ENCODE measurements around the gene STK11IP. TPM values are rescaled to one million over a fixed set of nuclear protein-coding genes. Genes with fewer than 3 reads are reported as not detected.

The STK11IP gene
- total RNA-seq, 2 experiments from 2014 or later: 23.5 to 26.1 TPM

DNA sequence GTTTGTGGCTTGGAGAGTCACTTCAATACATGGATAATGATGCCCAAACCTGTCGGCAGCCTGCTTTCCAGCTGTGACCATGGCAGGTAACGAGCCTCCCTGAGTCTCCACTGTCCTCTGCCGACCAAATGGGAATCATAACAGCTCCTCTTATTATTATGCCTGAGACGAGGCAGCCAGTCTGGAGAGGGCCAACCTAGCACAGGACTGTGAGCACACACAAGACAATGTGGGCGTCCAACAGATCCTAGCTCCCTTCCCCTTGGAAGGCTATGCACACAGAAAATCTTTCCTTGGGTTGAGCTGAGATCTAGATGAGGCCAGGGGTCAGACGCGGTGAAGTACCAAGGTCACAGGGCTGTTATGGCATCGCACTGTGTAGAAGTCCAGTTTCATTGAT lies 28.9 kb downstream of the STK11IP start:
- H3K4me1 Mint-ChIP-seq: peaks cover 3% of the 10 kb centered on the region
- intact Hi-C loops (cut with DNase I, micrococcal nuclease): no loop called here
- H3K4me3 Mint-ChIP-seq: peak overlapping the region; percentile 53
- CTCF ChIA-PET: interaction anchor here (0.5 to 1.1 kb wide), 4 partner anchors 15 to 186 kb away, joined by 3 to 6 read pairs (median 3); no protein-coding TSS in a partner anchor
- peaks cover 19% of the 10 kb centered on the region for H3K27me3 Mint-ChIP-seq
- H3K9me3 Mint-ChIP-seq (ENCODE audit: low read depth): no peaks in the 10 kb centered on the region
- H3K27ac Mint-ChIP-seq: no peak overlapping the region
- POLR2A ChIA-PET: no interaction called here
- ATAC-seq: no peak
- H3K36me3 Mint-ChIP-seq (ENCODE audit: low read depth): no peaks in the 10 kb centered on the region
- DNase-seq: no peak

DNA sequence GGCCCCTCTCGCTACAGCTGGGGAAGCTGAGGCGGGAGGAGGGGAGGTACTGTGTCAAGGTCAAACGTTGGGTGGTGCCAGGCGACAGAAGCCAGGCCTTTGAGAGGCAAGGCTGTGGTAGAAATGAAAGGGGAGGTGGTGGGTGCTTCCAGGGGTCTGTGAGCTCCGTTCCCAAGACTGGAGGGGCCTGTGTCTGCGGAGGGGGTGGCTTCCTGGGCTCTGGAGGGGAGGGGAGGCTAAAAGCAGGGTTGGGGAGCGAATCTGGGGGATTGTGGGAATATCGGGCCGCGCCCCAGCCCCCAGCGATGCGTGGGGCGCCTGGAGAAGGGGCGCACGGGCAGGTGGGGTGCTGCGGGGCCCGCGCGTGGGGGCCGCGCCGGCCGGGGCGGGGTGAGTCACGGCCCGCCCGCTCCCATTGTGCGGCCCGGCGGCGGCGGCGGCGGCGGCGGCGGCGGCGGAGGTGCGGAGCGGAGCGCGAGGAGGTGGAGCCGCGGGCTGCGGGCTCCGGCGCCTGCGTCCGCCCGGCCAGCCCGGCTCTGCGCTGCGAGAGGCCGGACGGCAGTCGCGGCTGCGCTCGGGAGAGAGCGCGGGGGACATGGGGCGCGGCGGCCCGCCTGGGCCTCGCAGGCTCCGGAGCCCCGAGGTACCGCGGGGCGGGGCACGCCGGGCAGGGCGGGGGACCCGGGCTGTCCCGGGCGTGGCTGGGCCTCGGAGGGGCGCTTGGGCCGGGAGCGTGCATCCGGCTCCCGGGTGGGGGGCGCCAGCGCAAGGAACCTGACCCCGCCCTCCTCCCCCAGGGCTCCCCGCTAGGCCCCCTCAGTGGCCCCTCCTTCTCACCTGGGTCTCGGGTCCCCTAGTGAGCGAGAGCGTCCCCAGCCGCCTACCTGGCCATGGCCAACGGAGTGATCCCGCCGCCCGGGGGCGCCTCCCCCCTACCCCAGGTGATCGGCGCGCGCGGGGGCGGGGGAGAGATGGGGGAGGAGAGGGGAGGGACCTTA lies 29.7 kb downstream of the STK11IP start, which contains the start of gene SLC4A3:
SLC4A3 (plus strand) TSS at position 528 of the 998 bp plus-strand sequence; CDS start at position 891, 363 bp downstream.
- Mint-ChIP-seq H3K4me3 (peak within 1 kb of the TSS; percentile 53), H3K36me3 (ENCODE audit: low read depth) (no peaks in the 10 kb centered on the region), H3K4me1 (peaks cover 3% of the 10 kb centered on the region), H3K27ac (no peak within 1 kb of the TSS), H3K9me3 (ENCODE audit: low read depth) (no peaks in the 10 kb centered on the region), H3K27me3 (peaks cover 19% of the 10 kb centered on the region)
- intact Hi-C loops (cut with DNase I, micrococcal nuclease): no loop called here
- CTCF ChIA-PET: interaction anchor here (0.5 to 0.8 kb wide), 2 partner anchors 68 to 187 kb away, joined by 3 read pairs; no protein-coding TSS in a partner anchor
- ATAC-seq (peak; percentile 64), DNase-seq (no peak)
- POLR2A ChIA-PET: no interaction called here

GRCh38 chr2:219628235-219628985 lies 30.8 kb downstream of the STK11IP start:
- H3K9me3 Mint-ChIP-seq (ENCODE audit: low read depth): no peaks in the 10 kb centered on the region
- DNase-seq (no peak), ATAC-seq (no peak)
- intact Hi-C loops (cut with DNase I, micrococcal nuclease): no loop called here
- ChIA-PET CTCF (no interaction called here), POLR2A (no interaction called here)
- H3K4me1 Mint-ChIP-seq: peaks cover 3% of the 10 kb centered on the region
- no peak overlapping the region for H3K27ac Mint-ChIP-seq
- H3K4me3 Mint-ChIP-seq: peak overlapping the region; percentile 8
- no peaks in the 10 kb centered on the region for H3K36me3 Mint-ChIP-seq (ENCODE audit: low read depth)
- peaks cover 17% of the 10 kb centered on the region for H3K27me3 Mint-ChIP-seq

DNA sequence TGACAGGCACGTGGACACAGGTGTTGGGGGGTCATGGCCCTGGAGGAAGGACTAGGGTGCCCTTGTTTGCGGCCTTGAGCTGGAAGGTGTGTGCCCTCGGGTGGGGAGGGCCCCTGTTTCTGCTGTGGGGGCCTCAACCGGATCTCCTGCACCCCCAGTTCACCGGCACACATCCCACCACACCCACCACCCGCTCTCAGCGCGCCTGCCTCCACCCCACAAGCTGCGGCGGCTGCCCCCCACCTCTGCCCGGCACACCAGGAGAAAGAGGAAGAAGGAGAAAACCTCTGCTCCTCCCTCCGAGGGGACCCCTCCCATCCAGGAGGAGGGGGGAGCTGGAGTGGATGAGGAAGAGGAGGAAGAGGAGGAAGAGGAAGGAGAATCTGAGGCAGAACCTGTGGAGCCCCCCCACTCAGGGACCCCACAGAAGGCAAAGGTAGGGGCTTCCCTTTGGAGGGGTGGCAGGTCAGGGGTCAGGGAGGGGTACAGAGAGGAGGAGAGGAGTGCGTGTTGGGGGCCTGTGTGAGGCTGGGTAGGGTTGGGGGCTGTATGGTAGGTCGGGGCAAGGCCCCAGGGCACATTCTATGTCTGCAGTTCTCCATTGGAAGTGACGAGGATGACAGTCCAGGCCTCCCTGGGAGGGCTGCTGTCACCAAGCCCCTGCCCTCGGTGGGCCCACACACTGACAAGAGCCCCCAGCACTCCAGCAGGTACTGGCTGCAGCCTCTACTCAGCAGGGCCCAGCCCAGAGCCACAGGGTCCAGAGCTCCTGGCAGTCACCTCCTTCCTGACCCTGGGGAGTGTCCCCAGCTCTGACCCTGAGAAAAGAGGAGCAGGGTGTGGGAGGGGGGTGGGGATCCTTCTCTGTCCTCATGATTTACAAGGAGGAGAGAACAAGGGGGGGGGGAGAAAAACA lies 31.6 kb downstream of the STK11IP start:
- H3K27me3 Mint-ChIP-seq: peaks cover 17% of the 10 kb centered on the region
- H3K9me3 Mint-ChIP-seq (ENCODE audit: low read depth): no peaks in the 10 kb centered on the region
- ATAC-seq (no peak), DNase-seq (no peak)
- POLR2A ChIA-PET: no interaction called here
- no peaks in the 10 kb centered on the region for H3K36me3 Mint-ChIP-seq (ENCODE audit: low read depth)
- no peak overlapping the region for H3K27ac Mint-ChIP-seq
- CTCF ChIA-PET: interaction anchor here (1.3 kb wide), 1 partner anchor 14 kb away, joined by 4 read pairs; no protein-coding TSS in a partner anchor
- peaks cover 3% of the 10 kb centered on the region for H3K4me1 Mint-ChIP-seq
- H3K4me3 Mint-ChIP-seq: no peak overlapping the region
- intact Hi-C loops (cut with DNase I, micrococcal nuclease): no loop called here

DNA sequence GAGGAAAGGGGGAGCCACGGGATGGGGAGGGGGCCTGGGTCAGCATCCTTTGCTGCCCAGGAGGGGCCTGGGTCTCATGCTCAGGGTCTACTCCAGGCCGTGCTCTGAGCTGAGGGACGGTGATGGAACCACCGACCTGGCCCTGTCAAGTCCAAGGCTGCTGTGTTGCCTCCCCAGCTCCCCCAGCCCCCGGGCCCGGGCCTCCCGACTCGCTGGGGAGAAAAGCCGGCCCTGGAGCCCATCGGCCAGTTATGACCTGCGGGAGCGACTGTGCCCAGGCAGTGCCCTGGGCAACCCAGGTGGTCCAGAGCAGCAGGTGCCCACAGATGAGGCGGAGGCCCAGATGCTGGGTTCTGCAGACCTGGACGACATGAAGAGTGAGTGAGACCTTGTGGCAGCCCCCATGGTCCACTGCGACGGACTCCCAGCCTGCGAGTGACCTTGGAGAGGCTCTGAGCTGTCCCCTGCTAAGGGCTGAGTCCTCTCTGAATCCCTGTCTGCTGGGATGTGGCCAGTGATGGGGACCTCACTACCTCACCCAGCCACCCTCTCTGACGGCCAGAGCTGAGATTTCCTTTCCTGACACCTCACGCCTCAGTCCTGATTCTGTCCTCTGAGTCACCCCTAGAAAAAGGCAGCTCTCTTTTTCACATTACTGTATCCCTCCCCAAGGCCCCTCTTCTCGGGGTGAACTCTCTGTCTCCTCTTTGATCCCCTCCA lies 32.5 kb downstream of the STK11IP start:
- ATAC-seq: no peak
- Mint-ChIP-seq H3K4me1 (peaks cover 3% of the 10 kb centered on the region), H3K27me3 (peaks cover 17% of the 10 kb centered on the region), H3K9me3 (ENCODE audit: low read depth) (no peaks in the 10 kb centered on the region), H3K4me3 (no peak overlapping the region), H3K36me3 (ENCODE audit: low read depth) (no peaks in the 10 kb centered on the region), H3K27ac (no peak overlapping the region)
- DNase-seq: no peak
- ChIA-PET CTCF (interaction anchor here (0.5 to 1.3 kb wide), 3 partner anchors 13 to 220 kb away, joined by 3 to 4 read pairs (median 3); no protein-coding TSS in a partner anchor), POLR2A (no interaction called here)
- intact Hi-C loops (cut with DNase I, micrococcal nuclease): no loop called here

DNA sequence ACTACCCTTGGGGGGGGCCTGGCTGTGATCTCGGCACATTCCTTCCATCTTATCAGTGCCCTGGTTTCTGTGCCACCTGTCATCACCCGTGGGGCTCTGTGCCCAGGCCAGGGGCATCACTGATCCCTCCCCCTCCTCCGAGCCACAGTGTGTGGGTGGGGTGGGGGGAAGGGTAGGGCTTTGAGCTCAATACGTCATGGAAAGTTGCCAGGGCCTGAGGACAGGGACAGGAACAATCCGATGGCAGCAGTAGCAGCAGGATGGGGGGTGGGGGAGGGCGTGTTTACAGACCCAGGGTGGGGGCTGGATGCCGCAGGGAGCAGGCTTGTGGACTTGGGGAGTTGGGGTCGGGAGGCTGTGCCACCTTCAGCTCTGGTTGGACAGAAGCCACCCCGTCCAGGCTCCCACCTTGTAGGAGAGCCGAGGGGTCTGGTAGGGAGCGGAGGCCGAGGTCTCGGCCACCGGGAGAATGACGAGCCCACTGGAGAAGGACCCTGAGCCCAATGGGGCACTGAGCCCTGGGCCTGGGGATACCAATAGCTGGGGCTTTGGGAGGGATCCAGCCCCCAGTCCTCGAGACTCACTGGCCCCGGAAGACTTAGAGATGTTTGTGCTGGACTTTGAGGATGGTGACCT lies 33.2 kb downstream of the STK11IP start:
- no peaks in the 10 kb centered on the region for H3K9me3 Mint-ChIP-seq (ENCODE audit: low read depth)
- peaks cover 17% of the 10 kb centered on the region for H3K27me3 Mint-ChIP-seq
- ATAC-seq (no peak), DNase-seq (no peak)
- ChIA-PET POLR2A (no interaction called here), CTCF (interaction anchor here (0.6 to 1.7 kb wide), 4 partner anchors 11 to 220 kb away, joined by 3 to 6 read pairs (median 4); no protein-coding TSS in a partner anchor)
- H3K36me3 Mint-ChIP-seq (ENCODE audit: low read depth): no peaks in the 10 kb centered on the region
- no peak overlapping the region for H3K27ac Mint-ChIP-seq
- no peak overlapping the region for H3K4me3 Mint-ChIP-seq
- peaks cover 3% of the 10 kb centered on the region for H3K4me1 Mint-ChIP-seq
- intact Hi-C loops (cut with DNase I, micrococcal nuclease): no loop called here

DNA sequence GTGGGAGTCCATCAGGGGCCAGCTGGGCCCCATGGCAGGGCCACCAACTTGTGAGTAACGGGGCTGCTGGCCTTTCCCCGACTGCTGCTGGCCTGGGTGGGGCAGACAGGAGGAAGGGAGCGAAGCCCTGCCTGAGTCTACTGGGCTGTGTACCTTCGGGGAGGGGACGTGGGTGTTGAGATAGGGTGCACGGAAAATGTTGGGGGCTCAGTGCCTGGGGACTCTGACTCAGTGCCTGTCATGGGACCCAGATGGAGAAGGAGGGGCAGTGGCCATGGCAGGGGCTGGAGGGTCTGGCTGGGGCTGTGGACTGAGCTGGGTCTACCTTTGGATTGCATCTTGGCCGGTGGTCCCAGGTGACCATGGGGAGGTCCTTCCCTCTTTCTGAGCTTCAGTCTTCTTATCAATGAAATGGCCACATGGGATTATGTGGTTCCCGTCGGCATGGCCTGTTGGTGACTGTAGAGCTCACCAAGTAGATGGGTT lies 33.8 kb downstream of the STK11IP start:
- Mint-ChIP-seq H3K27ac (no peak overlapping the region), H3K36me3 (ENCODE audit: low read depth) (no peaks in the 10 kb centered on the region), H3K9me3 (ENCODE audit: low read depth) (no peaks in the 10 kb centered on the region), H3K27me3 (peaks cover 16% of the 10 kb centered on the region), H3K4me1 (peaks cover 3% of the 10 kb centered on the region), H3K4me3 (no peak overlapping the region)
- ChIA-PET CTCF (interaction anchor here (0.6 to 1.7 kb wide), 2 partner anchors 10 to 17 kb away, joined by 3 to 6 read pairs; no protein-coding TSS in a partner anchor), POLR2A (no interaction called here)
- intact Hi-C loops (cut with DNase I, micrococcal nuclease): no loop called here
- DNase-seq (no peak), ATAC-seq (no peak)

DNA sequence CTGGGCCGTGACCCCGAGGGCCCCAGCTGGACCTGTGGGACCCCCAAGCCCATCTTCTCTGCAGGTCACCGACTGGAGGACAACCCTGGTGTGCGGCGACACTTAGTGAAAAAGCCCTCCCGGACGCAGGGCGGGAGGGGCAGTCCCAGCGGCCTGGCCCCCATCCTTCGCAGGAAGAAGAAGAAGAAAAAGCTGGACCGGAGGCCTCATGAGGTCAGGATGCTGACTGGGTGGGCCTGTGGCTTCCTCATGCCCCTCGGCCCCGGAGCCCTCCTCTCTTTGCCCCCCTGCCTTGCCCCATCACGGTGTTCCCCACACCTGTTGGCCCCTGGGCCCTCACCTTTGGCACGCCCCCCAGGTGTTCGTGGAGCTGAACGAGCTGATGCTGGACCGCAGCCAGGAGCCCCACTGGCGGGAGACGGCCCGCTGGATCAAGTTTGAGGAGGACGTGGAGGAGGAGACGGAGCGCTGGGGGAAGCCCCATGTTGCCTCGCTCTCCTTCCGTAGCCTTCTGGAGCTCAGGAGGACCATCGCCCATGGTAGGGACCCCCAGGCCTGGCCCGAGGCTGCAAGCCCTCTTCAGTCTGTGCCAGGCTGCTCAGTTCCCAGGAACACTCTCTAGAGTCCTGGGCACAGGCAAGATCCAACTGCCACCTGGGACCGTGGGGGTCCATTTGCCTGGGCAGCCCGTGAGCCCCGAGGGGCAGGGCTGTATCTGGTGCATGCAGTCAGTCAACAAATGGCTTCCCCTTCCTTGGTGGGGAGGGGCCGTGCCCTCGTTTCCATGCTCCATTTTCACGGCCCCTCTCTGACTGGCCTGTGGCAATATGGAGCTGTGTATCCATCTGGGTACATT lies 34.5 kb downstream of the STK11IP start:
- Mint-ChIP-seq H3K4me3 (no peak overlapping the region), H3K27me3 (peaks cover 12% of the 10 kb centered on the region), H3K27ac (no peak overlapping the region), H3K36me3 (ENCODE audit: low read depth) (no peaks in the 10 kb centered on the region), H3K9me3 (ENCODE audit: low read depth) (no peaks in the 10 kb centered on the region), H3K4me1 (no peaks in the 10 kb centered on the region)
- ATAC-seq: no peak
- CTCF ChIA-PET: interaction anchor here (0.6 to 1.7 kb wide), 4 partner anchors 9 to 19 kb away, joined by 3 to 6 read pairs (median 3); no protein-coding TSS in a partner anchor
- DNase-seq: no peak
- intact Hi-C loops (cut with DNase I, micrococcal nuclease): no loop called here
- POLR2A ChIA-PET: no interaction called here

DNA sequence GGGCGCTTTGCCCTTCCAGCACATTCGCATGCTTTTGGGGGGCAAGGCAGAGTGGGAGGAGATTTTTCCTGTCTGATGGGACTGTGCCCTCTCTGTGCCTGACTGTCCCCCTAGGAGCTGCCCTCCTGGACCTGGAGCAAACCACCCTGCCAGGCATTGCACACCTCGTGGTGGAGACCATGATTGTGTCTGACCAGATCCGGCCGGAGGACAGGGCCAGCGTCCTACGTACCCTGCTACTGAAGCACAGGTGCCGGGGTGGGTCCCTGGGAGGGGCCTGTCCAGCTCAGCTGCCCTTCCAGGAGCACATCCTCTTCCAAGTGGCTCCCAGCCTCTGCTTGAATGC lies 35.1 kb downstream of the STK11IP start:
- POLR2A ChIA-PET: no interaction called here
- ATAC-seq: no peak
- Mint-ChIP-seq H3K4me1 (no peaks in the 10 kb centered on the region), H3K4me3 (no peak overlapping the region), H3K27me3 (peaks cover 13% of the 10 kb centered on the region), H3K36me3 (ENCODE audit: low read depth) (no peaks in the 10 kb centered on the region), H3K27ac (no peak overlapping the region), H3K9me3 (ENCODE audit: low read depth) (no peaks in the 10 kb centered on the region)
- CTCF ChIA-PET: interaction anchor here (0.8 to 1.7 kb wide), 3 partner anchors 9 to 19 kb away, joined by 3 to 6 read pairs (median 3); no protein-coding TSS in a partner anchor
- no peak for DNase-seq
- intact Hi-C loops (cut with DNase I, micrococcal nuclease): no loop called here

Data from activated CD4-positive, alpha-beta T cell treated with anti-CD3 and anti-CD28 coated beads for 36 hours (primary cell).